K562 (cell line): ENCODE data around the gene ARHGEF26. TPM values are rescaled to one million over a fixed set of nuclear protein-coding genes. Genes with fewer than 3 reads are reported as not detected.
A peak's percentile ranks its signal among the peaks of the same experiment; 100 is the strongest.

Experiments used
- ATAC-seq: fragments of 200-7000 bp; cut with Tn5 transposase; 3 replicates; pipeline ENCODE4 v1.9.1; 2020; ENCODE audit warnings: moderate library complexity
- BruUV-seq: library from RNA; stranded (reverse); fragments of 400-500 nt; replicated peaks from 2 replicates; lab custom pipeline; 2021; lab: Mats Ljungman, UMichigan
- CTCF ChIA-PET: fragments of 300-600 bp; formaldehyde crosslinking; extraction: SDS; loops from one replicate; lab custom pipeline; 2021; ENCODE audit warnings: low intra/inter-chr PET ratio; lab: Yijun Ruan, JAX
- POLR2A ChIA-PET: fragments of 300-600, 350-650 bp; sonication (Branson Sonifier 250); formaldehyde crosslinking; extraction: SDS; loops from one replicate; lab custom pipeline; 2021; ENCODE audit warnings: antibody characterized with exemption, inconsistent platforms; lab: Yijun Ruan, JAX
- DNase-seq, 4 experiments: peaks; one replicate each; pipeline versions ENCODE4 v3.0.0 to v3.0.0-alpha.2; 2011 to 2018; ENCODE audit warnings: low spot score in 3 of 4, mixed read lengths in 3 of 4; ENCODE audit errors: extremely low read depth in 1 of 4
- FAIRE-seq: peaks from 2 replicates; lab custom pipeline; 2011; peaks lifted over from hg19 to GRCh38; lab: Jason Lieb, UNC
- H2AFZ ChIP-seq: 2 replicates; pipeline ENCODE4 v1.6.0; 2011; ENCODE audit warnings: low read depth, low read length, control low read depth, inconsistent platforms
- H3K27ac ChIP-seq: fragments of 200-600 bp; 3 replicates; pipeline ENCODE4 v1.8.0; 2011; ENCODE audit warnings: low read depth, mild to moderate bottlenecking, control low read depth, inconsistent platforms, low read length, moderate library complexity, mixed read lengths; ENCODE audit errors: extremely low read depth
- H3K27me3 ChIP-seq, 2 experiments: fragments of 300-600 bp in 1 of 2; 2 replicates in 1 of 2; 3 replicates in 1 of 2; pipeline versions ENCODE4 v1.6.0 to v1.8.0; 2011; ENCODE audit warnings: inconsistent platforms in 2 of 2, low read length in 2 of 2, mild to moderate bottlenecking in 1 of 2, mixed read lengths in 1 of 2, moderate library complexity in 1 of 2; ENCODE audit not compliant: control insufficient read depth in 2 of 2, insufficient read depth in 2 of 2
- H3K36me3 ChIP-seq: fragments of 300-600 bp; 3 replicates; pipeline ENCODE4 v1.8.0; 2011; ENCODE audit warnings: mild to moderate bottlenecking, low read length, inconsistent platforms; ENCODE audit not compliant: control insufficient read depth, insufficient read depth
- H3K4me1 ChIP-seq, 2 experiments: fragments of 200-600 bp in 1 of 2; replicated peaks in 1 of 2; 2 replicates in 1 of 2; 3 replicates in 1 of 2; pipeline versions ENCODE4 v1.5.1 to v1.8.0; 2011; ENCODE audit warnings: inconsistent platforms in 2 of 2, low read length in 2 of 2, mild to moderate bottlenecking in 1 of 2, mixed read lengths in 1 of 2, moderate library complexity in 1 of 2; ENCODE audit not compliant: control insufficient read depth in 2 of 2, insufficient read depth in 2 of 2
- H3K4me2 ChIP-seq: 2 replicates; pipeline ENCODE4 v1.6.1; 2011; ENCODE audit warnings: low read length, control low read depth, inconsistent platforms, mixed read lengths; ENCODE audit not compliant: insufficient read depth
- H3K4me3 ChIP-seq: fragments of 200-600 bp; sonication (generic), shearing (Covaris generic); 2 replicates; pipeline ENCODE4 v1.5.1; 2016; ENCODE audit warnings: control low read depth, inconsistent platforms
- H3K79me2 ChIP-seq: fragments of 200-600 bp; 3 replicates; pipeline ENCODE4 v1.8.0; 2011; ENCODE audit warnings: low read length, inconsistent platforms; ENCODE audit not compliant: control insufficient read depth, insufficient read depth
- H3K9ac ChIP-seq, 2 experiments: 2 replicates each; pipeline versions ENCODE4 v1.6.0 to v1.6.1; 2011; ENCODE audit warnings: low read depth in 2 of 2, low read length in 2 of 2, control low read depth in 1 of 2, inconsistent platforms in 1 of 2, mild to moderate bottlenecking in 1 of 2, mixed read lengths in 1 of 2; ENCODE audit not compliant: insufficient read depth in 1 of 2
- H3K9me1 ChIP-seq: one replicate; pipeline ENCODE4 v1.6.0; 2011; ENCODE audit warnings: inconsistent platforms, mild to moderate bottlenecking, low read length, moderate library complexity; ENCODE audit not compliant: control insufficient read depth, insufficient read depth
- H3K9me3 ChIP-seq: replicated peaks from 2 replicates; pipeline ENCODE4 v1.5.1; 2011; ENCODE audit warnings: low read depth, low read length, inconsistent platforms; ENCODE audit not compliant: control insufficient read depth, insufficient read depth
- H4K20me1 ChIP-seq: replicated peaks from 2 replicates; pipeline ENCODE4 v1.6.1; 2011; ENCODE audit warnings: low read length, inconsistent platforms, mixed read lengths; ENCODE audit not compliant: control insufficient read depth, insufficient read depth
- BRF1 ChIP-seq: IDR thresholded peaks from 3 replicates; pipeline ENCODE4 v1.6.1; 2011; ENCODE audit warnings: borderline replicate concordance, mild to moderate bottlenecking; ENCODE audit not compliant: insufficient read length; ENCODE audit errors: extremely low read depth
- CEBPB ChIP-seq: fragments of 450-650 bp; IDR thresholded peaks from 2 replicates; pipeline ENCODE4 v1.6.1; 2016; ENCODE audit warnings: missing genetic modification characterization, missing compliant biosample characterization
- CEBPG ChIP-seq, 3 experiments: fragments of 200-800 bp in 1 of 3; sonication (Bioruptor generic) in 1 of 3; sonication (generic) in 1 of 3; formaldehyde crosslinking in 1 of 3; IDR thresholded peaks in 2 of 3; conservative IDR thresholded peaks in 1 of 3; 2 replicates each; pipeline versions ENCODE4 v1.6.1 to v1.8.0; 2016 to 2022; ENCODE audit warnings: missing compliant biosample characterization in 2 of 3, missing genetic modification characterization in 2 of 3, mild to moderate bottlenecking in 1 of 3, missing genetic modification reagents in 1 of 3
- CHCHD3 ChIP-seq: fragments of 250-450 bp; sonication (Bioruptor Pico); IDR thresholded peaks from 2 replicates; pipeline ENCODE4 v2.1.2; 2022; ENCODE audit warnings: mild to moderate bottlenecking
- E2F3 ChIP-seq: fragments of 250-450 bp; sonication (Bioruptor Pico); IDR thresholded peaks from 2 replicates; pipeline ENCODE4 v1.4.0; 2020; ENCODE audit warnings: mild to moderate bottlenecking
- WGBS: fragments of 100-300 bp; shearing (Covaris generic); methylation state at CpG from one replicate; pipeline ENCODE4 v1.1.6; 2016; ENCODE audit warnings: low coverage, mixed read lengths; ENCODE audit not compliant: insufficient coverage; ENCODE audit errors: missing lambda C conversion rate; 5-methylcytosine and 5-hydroxymethylcytosine counted together
- in situ Hi-C: fragments of 300-500 bp; cut with MboI; formaldehyde crosslinking; loops from 4 replicates; pipeline ENCODE4 v1.15.0; 2018; ENCODE audit warnings: inconsistent platforms, mixed read lengths
- intact Hi-C: fragments of 100-400 bp; cut with micrococcal nuclease; formaldehyde crosslinking; loops from 2 replicates; pipeline ENCODE4 v1.14.2; 2022
- polyA plus RNA-seq, 8 experiments: library from polyadenylated mRNA; depleted of rRNA in 4 of 8; stranded (reverse) in 5 of 8; unstranded in 3 of 8; fragments of >200 nt; fragmentation: Nextera tagmentation in 2 of 8; fragmentation: Illumina TruSeq in 1 of 8; extraction: Ambion mirVana in 2 of 8; extraction: Trizol in 1 of 8; gene quantifications; 2 replicates each; pipeline versions ENCODE4 v1.2.1 to v1.2.3, GENCODE V29; 2011 to 2014; ENCODE audit warnings: inconsistent platforms in 1 of 8, missing spikeins in 1 of 8
- total RNA-seq, 7 experiments: library from RNA; depleted of rRNA in 6 of 7; stranded (reverse); fragments of >200 nt in 6 of 7; fragmentation: Illumina TruSeq in 2 of 7; extraction: Trizol in 2 of 7; gene quantifications; 2 replicates each; pipeline versions ENCODE4 v1.2.1 to v1.2.3, GENCODE V29; 2011 to 2021; ENCODE audit warnings: low replicate concordance in 1 of 7

Gene ARHGEF26
- total and polyA plus RNA-seq, 9 of the 15 experiments (the other 6 are each of a cell fraction or from before 2014, with no cell fraction given), result 0.01 to 0.11 (median 0.04) TPM; not detected in 2

GRCh38 chr3:154224866-154225265 is 103.7 kb downstream of the ARHGEF26 start:
- H3K4me1 ChIP-seq, result no peaks in the 10 kb centered on the region; a peak in 3 of 5 replicates
- POLR2A ChIA-PET, result no interaction called here

GRCh38 chr3:154225536-154225935 is 104.3 kb downstream of the ARHGEF26 start:
- no peak overlapping the region for H2AFZ ChIP-seq
- H3K9me3 ChIP-seq, result no peaks in the 10 kb centered on the region
- H3K4me2 ChIP-seq, result no peak overlapping the region
- FAIRE-seq (no peak), ATAC-seq (no peak), DNase-seq (no peak)
- ChIA-PET CTCF (no interaction called here), POLR2A (no interaction called here)
- no peak overlapping the region for H3K9ac ChIP-seq
- H3K79me2 ChIP-seq, result no peaks in the 10 kb centered on the region
- H3K27ac ChIP-seq, result no peak overlapping the region
- no peaks in the 10 kb centered on the region for H4K20me1 ChIP-seq
- no peaks in the 10 kb centered on the region for H3K9me1 ChIP-seq
- no peak overlapping the region for H3K4me3 ChIP-seq
- WGBS, result 21% methylated on average over 2 of the region's 2 CpGs
- no peaks in the 10 kb centered on the region for H3K36me3 ChIP-seq
- in situ Hi-C loops, result no loop called here
- no TSS peak for BruUV-seq
- H3K4me1 ChIP-seq, result no peaks in the 10 kb centered on the region; a peak in 3 of 5 replicates
- intact Hi-C loops, result no loop called here
- no peak for TF ChIP-seq CHCHD3 (CRISPR knock-in tag)
- TF ChIP-seq, all 486 proteins: peak for 0
- no peaks in the 10 kb centered on the region for H3K27me3 ChIP-seq

More at GRCh38 chr3:154224866-154225265, 103.7 kb downstream of the ARHGEF26 start:
- Histone ChIP-seq H3K4me3 (no peak overlapping the region), H3K27me3 (no peaks in the 10 kb centered on the region), H3K9ac (no peak overlapping the region), H2AFZ (no peak overlapping the region), H3K4me2 (no peak overlapping the region), H3K27ac (no peak overlapping the region), H4K20me1 (no peaks in the 10 kb centered on the region), H3K79me2 (no peaks in the 10 kb centered on the region), H3K36me3 (no peaks in the 10 kb centered on the region), H3K9me1 (no peaks in the 10 kb centered on the region), H3K9me3 (no peaks in the 10 kb centered on the region)
- no peak for DNase-seq
- TF ChIP-seq BRF1 (no peak), E2F3 (no peak), CEBPG (CRISPR knock-in tag; IDR thresholded peaks at IDR 0.05) (no peak), CEBPG (tag; conservative IDR thresholded peaks at IDR 0.05 in 1 of 2, IDR thresholded peaks at IDR 0.05 in 1 of 2) (peak in 1 of 2 experiments; percentile 52; a peak in 1 of 4 replicates), CEBPB (0 out of 2 replicates have a peak, but pooled peaks have one; percentile 7)
- in situ Hi-C loops (no loop called here), intact Hi-C loops (no loop called here)
- ATAC-seq, result no peak
- CTCF ChIA-PET, result no interaction called here
- no peak for FAIRE-seq
- no TSS peak for BruUV-seq
